ENCODE results near the gene VCL.

DNA sequence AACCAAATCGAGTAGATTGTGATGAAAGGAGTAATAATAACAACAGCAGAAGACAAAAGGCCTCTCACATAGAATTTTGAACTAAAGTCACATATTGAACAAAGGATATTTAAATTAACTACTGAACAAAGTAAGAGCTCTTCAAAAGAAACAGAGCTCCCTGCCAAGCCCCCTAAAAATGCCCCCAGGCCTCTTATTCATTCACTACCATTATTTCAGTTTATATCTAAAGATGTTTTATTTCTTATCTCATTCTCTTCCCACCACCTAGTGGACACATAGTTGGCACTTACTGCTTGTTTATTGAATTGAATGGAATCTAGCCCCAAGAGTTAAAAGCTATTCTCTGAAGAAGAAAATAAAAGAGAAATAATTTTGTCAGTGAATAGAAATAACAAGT, 37.4 kb downstream of the VCL start:
- TF ChIP-seq, protein P1, sequence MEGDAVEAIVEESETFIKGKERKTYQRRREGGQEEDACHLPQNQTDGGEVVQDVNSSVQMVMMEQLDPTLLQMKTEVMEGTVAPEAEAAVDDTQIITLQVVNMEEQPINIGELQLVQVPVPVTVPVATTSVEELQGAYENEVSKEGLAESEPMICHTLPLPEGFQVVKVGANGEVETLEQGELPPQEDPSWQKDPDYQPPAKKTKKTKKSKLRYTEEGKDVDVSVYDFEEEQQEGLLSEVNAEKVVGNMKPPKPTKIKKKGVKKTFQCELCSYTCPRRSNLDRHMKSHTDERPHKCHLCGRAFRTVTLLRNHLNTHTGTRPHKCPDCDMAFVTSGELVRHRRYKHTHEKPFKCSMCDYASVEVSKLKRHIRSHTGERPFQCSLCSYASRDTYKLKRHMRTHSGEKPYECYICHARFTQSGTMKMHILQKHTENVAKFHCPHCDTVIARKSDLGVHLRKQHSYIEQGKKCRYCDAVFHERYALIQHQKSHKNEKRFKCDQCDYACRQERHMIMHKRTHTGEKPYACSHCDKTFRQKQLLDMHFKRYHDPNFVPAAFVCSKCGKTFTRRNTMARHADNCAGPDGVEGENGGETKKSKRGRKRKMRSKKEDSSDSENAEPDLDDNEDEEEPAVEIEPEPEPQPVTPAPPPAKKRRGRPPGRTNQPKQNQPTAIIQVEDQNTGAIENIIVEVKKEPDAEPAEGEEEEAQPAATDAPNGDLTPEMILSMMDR (IDR thresholded peaks at IDR 0.05): peak in 1 of 6 experiments; percentile 25
- no peak for TF ChIP-seq POLR2A (IDR thresholded peaks at IDR 0.05)
